ENCODE results near the gene LGMN.

The LGMN gene

GRCh38 chr14:92748259-92749016 lies at the start of gene LGMN:
Gene LGMN (minus strand): TSS chr14:92748627. CDS start chr14:92732786, 15,841 bp downstream.
- TF ChIP-seq, protein P1, sequence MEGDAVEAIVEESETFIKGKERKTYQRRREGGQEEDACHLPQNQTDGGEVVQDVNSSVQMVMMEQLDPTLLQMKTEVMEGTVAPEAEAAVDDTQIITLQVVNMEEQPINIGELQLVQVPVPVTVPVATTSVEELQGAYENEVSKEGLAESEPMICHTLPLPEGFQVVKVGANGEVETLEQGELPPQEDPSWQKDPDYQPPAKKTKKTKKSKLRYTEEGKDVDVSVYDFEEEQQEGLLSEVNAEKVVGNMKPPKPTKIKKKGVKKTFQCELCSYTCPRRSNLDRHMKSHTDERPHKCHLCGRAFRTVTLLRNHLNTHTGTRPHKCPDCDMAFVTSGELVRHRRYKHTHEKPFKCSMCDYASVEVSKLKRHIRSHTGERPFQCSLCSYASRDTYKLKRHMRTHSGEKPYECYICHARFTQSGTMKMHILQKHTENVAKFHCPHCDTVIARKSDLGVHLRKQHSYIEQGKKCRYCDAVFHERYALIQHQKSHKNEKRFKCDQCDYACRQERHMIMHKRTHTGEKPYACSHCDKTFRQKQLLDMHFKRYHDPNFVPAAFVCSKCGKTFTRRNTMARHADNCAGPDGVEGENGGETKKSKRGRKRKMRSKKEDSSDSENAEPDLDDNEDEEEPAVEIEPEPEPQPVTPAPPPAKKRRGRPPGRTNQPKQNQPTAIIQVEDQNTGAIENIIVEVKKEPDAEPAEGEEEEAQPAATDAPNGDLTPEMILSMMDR (IDR thresholded peaks at IDR 0.05), result no peak
- intact Hi-C loops (cut with DNase I; ENCODE audit: low total_unique reads), result no loop called here
- H3K4me1 ChIP-seq, result peaks cover 0 to 24% (median 9%) of the 10 kb centered on the region in 4 donors

DNA sequence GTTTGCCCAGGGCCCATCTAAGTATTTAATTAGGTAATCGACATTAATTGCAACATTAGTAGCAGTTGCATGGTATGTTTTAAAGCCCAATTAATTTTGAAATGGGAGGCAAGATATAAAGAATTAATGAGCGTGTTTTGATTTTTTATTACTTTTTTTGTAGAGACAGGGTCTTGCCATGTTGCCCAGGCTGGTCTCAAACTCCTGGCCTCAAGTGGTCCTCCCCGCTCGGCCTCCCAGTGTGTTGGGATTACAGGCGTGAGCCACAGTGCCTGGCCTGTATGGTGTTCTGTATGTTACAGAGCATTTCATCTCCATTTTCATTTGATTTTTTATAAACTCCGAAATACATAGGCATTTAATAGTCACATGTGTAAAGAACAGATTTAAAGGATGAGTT lies 46.5 kb upstream of the LGMN start:
- peaks cover 16 to 25% (median 17%) of the 10 kb centered on the region in 3 donors for H3K36me3 ChIP-seq
- no peak for DNase-seq
- TF ChIP-seq, protein P1 (IDR thresholded peaks at IDR 0.05), result no peak
- H3K27me3 ChIP-seq, result no peaks in the 10 kb centered on the region
- peaks cover 0 to 27% (median 12%) of the 10 kb centered on the region in 4 donors for H3K4me1 ChIP-seq
- peaks cover 0 to 4% (median 0%) of the 10 kb centered on the region in 3 donors for H3K9me3 ChIP-seq
- H3K27ac ChIP-seq, result peak overlapping the region; percentile 89 to 96
- H3K4me3 ChIP-seq, result peak overlapping the region; percentile 84 to 96
- intact Hi-C loops (cut with DNase I; ENCODE audit: low total_unique reads), result loop anchor here (5.0 kb wide), 1 partner anchor 43 kb away; no protein-coding TSS in a partner anchor

More at GRCh38 chr14:92748259-92749016, at the start of gene LGMN:
- Histone ChIP-seq H3K4me3 (peak within 1 kb of the TSS; percentile 61 to 81), H3K27me3 (no peaks in the 10 kb centered on the region), H3K36me3 (no peaks in the 10 kb centered on the region), H3K27ac (peak within 1 kb of the TSS; percentile 91 to 92), H3K9me3 (no peaks in the 10 kb centered on the region)
- peak; percentile 98 to 99 for DNase-seq

DNA sequence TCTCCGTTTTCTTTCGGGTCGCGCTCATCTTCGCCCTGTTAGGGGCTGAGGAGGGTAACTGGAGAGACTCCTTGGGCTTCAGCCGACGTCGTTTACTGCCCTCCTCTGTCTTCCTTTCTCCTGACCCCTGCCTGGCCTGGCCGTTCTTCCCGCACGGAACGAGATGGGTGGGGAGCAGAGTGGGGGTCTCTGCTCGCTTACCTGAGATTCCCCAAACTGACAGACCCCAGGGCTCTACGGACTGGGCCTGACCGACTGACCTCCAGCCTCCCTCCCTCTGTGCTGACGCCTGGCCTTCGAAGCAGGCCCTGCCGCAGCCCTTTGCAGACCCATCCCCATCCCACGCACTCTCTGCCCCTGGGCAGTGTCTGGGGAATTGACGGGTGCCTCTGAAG lies 46.1 kb upstream of the LGMN start:
- no peaks in the 10 kb centered on the region for H3K27me3 ChIP-seq
- H3K36me3 ChIP-seq, result peaks cover 16 to 24% (median 17%) of the 10 kb centered on the region in 3 donors
- intact Hi-C loops (cut with DNase I; ENCODE audit: low total_unique reads), result loop anchor here (5.0 kb wide), 1 partner anchor 42 kb away; no protein-coding TSS in a partner anchor
- peak overlapping the region; percentile 89 to 96 for H3K27ac ChIP-seq
- peak overlapping the region; percentile 84 to 96 for H3K4me3 ChIP-seq
- H3K9me3 ChIP-seq, result peaks cover 0 to 8% (median 0%) of the 10 kb centered on the region in 3 donors
- no peak for DNase-seq
- peaks cover 0 to 23% (median 10%) of the 10 kb centered on the region in 4 donors for H3K4me1 ChIP-seq
- TF ChIP-seq, protein P1 (IDR thresholded peaks at IDR 0.05), result no peak

DNA sequence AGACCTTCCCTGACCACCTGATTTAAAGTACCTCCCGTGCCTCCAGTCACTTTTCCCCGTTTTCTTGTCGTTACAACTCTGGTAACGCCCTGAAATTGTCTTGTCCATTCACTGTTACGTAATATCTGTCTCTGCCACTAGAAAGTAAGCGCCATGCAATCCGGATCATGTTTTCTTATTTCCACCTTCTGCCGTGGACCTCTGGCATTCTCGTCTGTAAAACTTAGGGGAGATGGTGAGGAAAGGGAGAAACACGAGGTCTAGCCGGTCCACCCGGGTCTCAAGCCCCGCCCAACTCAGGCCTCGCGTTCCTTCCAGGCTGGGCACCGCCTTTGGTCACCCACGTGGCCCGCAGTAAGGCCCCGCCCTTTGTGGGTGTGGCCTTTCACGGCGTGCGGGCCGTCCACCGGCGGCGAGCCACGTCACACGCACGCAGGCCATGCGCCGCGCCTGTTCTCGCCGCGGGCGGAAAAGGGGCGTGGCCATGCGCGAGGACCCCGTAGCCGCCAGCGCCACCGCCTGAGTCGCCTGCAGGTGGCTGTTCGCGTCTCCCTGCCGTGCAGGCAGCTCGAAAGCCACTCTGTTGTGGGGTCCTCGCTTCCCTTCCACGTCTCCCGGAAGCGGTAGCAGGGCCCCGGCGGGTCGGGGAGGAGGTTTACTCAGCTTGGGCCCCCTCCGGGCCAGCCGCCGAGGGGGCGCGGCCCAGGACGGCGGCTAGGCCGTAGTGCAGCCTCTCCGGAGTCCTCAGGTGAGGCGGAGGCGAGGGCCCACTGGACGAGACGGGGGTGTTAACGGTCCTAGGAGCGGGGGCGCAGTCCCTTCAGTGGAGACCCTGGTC lies 45.5 kb upstream of the LGMN start, which contains the start of gene GOLGA5:
GOLGA5 (plus strand) TSS at position 597 of the 838 bp plus-strand sequence. CDS start 3,133 bp downstream, outside the sequence.
- Histone ChIP-seq H3K27me3 (no peaks in the 10 kb centered on the region), H3K4me1 (peaks cover 0 to 22% (median 10%) of the 10 kb centered on the region in 4 donors), H3K4me3 (peak within 1 kb of the TSS; percentile 84 to 96), H3K9me3 (peaks cover 0 to 14% (median 0%) of the 10 kb centered on the region in 3 donors), H3K27ac (peak within 1 kb of the TSS; percentile 89 to 96), H3K36me3 (peaks cover 15 to 18% (median 16%) of the 10 kb centered on the region in 3 donors)
- intact Hi-C loops (cut with DNase I; ENCODE audit: low total_unique reads), result loop anchor here (5.0 kb wide), 1 partner anchor 42 kb away; no protein-coding TSS in a partner anchor
- TF ChIP-seq, protein P1 (IDR thresholded peaks at IDR 0.05), result peak in 1 of 2 experiments; percentile 42
- peak; percentile 96 to 99 for DNase-seq

DNA sequence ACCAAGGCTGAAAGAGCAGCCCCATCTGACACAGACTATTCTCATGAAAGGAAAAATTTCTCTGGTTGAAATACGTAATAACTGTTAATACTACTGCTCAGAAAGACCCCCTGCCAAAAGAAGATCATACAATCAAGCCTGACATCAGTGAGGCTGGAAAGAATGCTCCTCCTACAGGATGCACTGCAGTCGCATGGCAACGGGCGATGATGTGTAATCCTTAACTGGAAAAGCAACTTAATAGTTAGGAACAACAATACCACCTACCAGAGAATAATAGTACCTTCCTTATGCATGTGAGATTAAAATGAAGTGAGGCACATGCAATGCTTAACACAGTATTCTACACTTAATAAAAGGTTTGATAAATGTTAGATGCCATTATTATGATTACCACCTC lies 44.5 kb upstream of the LGMN start:
- TF ChIP-seq, protein P1 (IDR thresholded peaks at IDR 0.05), result no peak
- intact Hi-C loops (cut with DNase I; ENCODE audit: low total_unique reads), result loop anchor here (5.0 kb wide), 1 partner anchor 41 kb away; no protein-coding TSS in a partner anchor
- H3K27me3 ChIP-seq, result no peaks in the 10 kb centered on the region
- H3K4me3 ChIP-seq, result no peak overlapping the region
- peaks cover 0 to 17% (median 10%) of the 10 kb centered on the region in 4 donors for H3K4me1 ChIP-seq
- peaks cover 4 to 8% (median 6%) of the 10 kb centered on the region in 3 donors for H3K36me3 ChIP-seq
- H3K27ac ChIP-seq, result no peak overlapping the region
- DNase-seq, result no peak
- H3K9me3 ChIP-seq, result peaks cover 0 to 20% (median 0%) of the 10 kb centered on the region in 3 donors

Measured in tibial artery (tissue), 4 donors.